SH-SY5Y (cell line): ENCODE results near the gene NFKBIZ.

Experiments
- GATA2 ChIP-seq: IDR thresholded peaks from 2 replicates; pipeline ENCODE4 v1.6.1; 2011; ENCODE audit warnings: mild to moderate bottlenecking, low read depth, low read length
- GATA3 ChIP-seq: IDR thresholded peaks from 2 replicates; pipeline ENCODE4 v1.6.1; 2011; ENCODE audit warnings: low read depth, mild to moderate bottlenecking, low read length, moderate library complexity

GRCh38 chr3:101873619-101874018 is 24.3 kb downstream of the NFKBIZ start:
- TF ChIP-seq GATA2 (no peak), GATA3 (no peak)
